Gastrocnemius medialis (tissue), 4 donors: Measurements from ENCODE around the gene DZIP1. TPM values are rescaled to one million over a fixed set of nuclear protein-coding genes. Genes with fewer than 3 reads are reported as not detected.

ENCODE experiments used
- ATAC-seq, 2 donors: fragments of 150-250 bp; one replicate each; pipeline ENCODE4 v1.9.1; 2016
- DNase-seq, 2 donors: peaks; one replicate each; pipeline ENCODE4 v3.0.0-alpha.2; 2019
- H3K27ac ChIP-seq, 4 donors: fragments of 200-600 bp; sonication (generic); 1 replicate in 1 of 4; 2 replicates in 3 of 4; pipeline ENCODE4 v1.5.1; 2016 to 2018; ENCODE audit warnings: mild to moderate bottlenecking in 2 of 4, moderate library complexity in 1 of 4
- H3K27me3 ChIP-seq, 3 donors: fragments of 200-600 bp; sonication (generic) in 2 of 3; 1 replicate in 1 of 3; 2 replicates in 2 of 3; pipeline versions ENCODE4 v1.5.1 to v1.6.0; 2016 to 2019; ENCODE audit warnings: mild to moderate bottlenecking in 1 of 3, moderate library complexity in 1 of 3
- H3K36me3 ChIP-seq, 2 donors: fragments of 200-600 bp; sonication (generic) in 1 of 2; one replicate each; pipeline ENCODE4 v1.5.1; 2017 to 2018
- H3K4me1 ChIP-seq, 2 donors: fragments of 200-600 bp; sonication (generic) in 1 of 2; one replicate each; pipeline ENCODE4 v1.5.1; 2016 to 2017; ENCODE audit warnings: mild to moderate bottlenecking in 2 of 2
- H3K4me3 ChIP-seq, 4 donors: fragments of 200-600 bp; sonication (generic) in 3 of 4; 1 replicate in 1 of 4; 2 replicates in 3 of 4; pipeline ENCODE4 v1.5.1; 2016 to 2019; ENCODE audit warnings: mild to moderate bottlenecking in 2 of 4
- H3K9me3 ChIP-seq, 3 donors: fragments of 200-600 bp; sonication (generic) in 2 of 3; 1 replicate in 1 of 3; 2 replicates in 2 of 3; pipeline ENCODE4 v1.5.1; 2016 to 2019
- POLR2A ChIP-seq, 2 donors: fragments of 450-650 bp; IDR thresholded peaks; one replicate each; pipeline ENCODE4 v1.6.1; 2017; ENCODE audit warnings: antibody characterized with exemption in 2 of 2, mild to moderate bottlenecking in 2 of 2, moderate library complexity in 2 of 2
- in situ Hi-C, 4 donors: fragments of 200-750 bp; cut with MboI; loops; one replicate each; pipeline versions ENCODE4 v1.15.0 to v1.8.0; 2017; ENCODE audit warnings: low sequenced_read_pairs in 4 of 4
- intact Hi-C: fragments of 100-400 bp; cut with DNase I; formaldehyde crosslinking; loops from one replicate; pipeline ENCODE4 v1.15.1; 2023; ENCODE audit warnings: low total_unique reads
- total RNA-seq, 4 donors: library from RNA; depleted of rRNA; stranded (reverse); fragments of >200 nt; gene quantifications; one replicate each; pipeline versions ENCODE4 v1.1.0 to v1.2.3, GENCODE V29; 2016
- TF ChIP-seq, protein P1 (sequence below), 5 experiments: fragments of 450-650 bp in 3 of 5; fragments of 200-600 bp in 2 of 5; sonication (generic) in 2 of 5; IDR thresholded peaks in 4 of 5; conservative IDR thresholded peaks in 1 of 5; 1 replicate in 4 of 5; 2 replicates in 1 of 5; pipeline ENCODE4 v1.5.1; 2016 to 2019; ENCODE audit warnings: antibody characterized with exemption in 5 of 5, mild to moderate bottlenecking in 3 of 5, moderate library complexity in 3 of 5

The DZIP1 gene
- total RNA-seq, 4 donors from 2014 or later = 0.22 to 5.6 (median 2.2) TPM

DNA sequence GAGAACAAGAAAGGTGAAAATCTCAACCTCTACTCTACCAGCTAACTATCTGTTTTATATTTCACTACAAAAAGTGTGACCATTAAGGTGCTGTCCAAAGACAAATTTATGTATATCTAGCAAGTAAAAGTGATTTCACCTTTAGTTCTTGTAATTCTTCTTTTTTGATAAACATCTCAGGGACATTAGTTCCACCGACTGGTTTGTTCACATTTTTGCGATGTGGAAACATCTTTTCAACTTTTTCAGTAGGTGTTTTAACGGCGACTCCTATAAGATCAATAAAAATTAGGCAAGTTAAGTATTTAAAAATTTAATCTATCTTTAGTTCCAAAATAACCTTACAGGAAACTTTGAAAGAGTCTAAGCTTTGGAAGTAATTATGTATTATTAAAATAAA lies 58.6 kb downstream of the DZIP1 start:
- no peaks in the 10 kb centered on the region for H3K36me3 ChIP-seq

DNA sequence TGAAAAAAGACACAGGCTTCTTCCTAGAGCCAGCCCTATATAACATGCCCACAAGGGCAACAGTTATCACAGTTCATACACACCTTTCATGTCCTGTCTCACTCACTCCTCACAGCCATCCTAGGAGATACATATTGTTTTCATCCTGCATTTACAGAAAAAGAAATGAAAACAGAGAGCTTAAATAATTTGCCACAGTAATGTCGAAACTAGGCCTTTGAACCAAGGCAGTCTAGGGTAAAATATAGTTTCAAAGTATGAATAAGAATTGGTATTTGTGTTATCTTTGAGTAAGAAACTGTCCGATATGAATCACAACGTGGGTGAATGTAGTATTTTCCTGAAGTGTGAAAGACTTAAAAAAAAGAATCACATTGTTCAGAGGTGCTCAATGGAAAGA lies 65.2 kb downstream of the DZIP1 start:
- TF ChIP-seq POLR2A (IDR thresholded peaks at IDR 0.05) = no peak
- TF ChIP-seq, protein P1, sequence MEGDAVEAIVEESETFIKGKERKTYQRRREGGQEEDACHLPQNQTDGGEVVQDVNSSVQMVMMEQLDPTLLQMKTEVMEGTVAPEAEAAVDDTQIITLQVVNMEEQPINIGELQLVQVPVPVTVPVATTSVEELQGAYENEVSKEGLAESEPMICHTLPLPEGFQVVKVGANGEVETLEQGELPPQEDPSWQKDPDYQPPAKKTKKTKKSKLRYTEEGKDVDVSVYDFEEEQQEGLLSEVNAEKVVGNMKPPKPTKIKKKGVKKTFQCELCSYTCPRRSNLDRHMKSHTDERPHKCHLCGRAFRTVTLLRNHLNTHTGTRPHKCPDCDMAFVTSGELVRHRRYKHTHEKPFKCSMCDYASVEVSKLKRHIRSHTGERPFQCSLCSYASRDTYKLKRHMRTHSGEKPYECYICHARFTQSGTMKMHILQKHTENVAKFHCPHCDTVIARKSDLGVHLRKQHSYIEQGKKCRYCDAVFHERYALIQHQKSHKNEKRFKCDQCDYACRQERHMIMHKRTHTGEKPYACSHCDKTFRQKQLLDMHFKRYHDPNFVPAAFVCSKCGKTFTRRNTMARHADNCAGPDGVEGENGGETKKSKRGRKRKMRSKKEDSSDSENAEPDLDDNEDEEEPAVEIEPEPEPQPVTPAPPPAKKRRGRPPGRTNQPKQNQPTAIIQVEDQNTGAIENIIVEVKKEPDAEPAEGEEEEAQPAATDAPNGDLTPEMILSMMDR (IDR thresholded peaks at IDR 0.05 in 4 of 5, conservative IDR thresholded peaks at IDR 0.05 in 1 of 5) = no peak
- DNase-seq (no peak), ATAC-seq (no peak)
- no peaks in the 10 kb centered on the region for H3K27me3 ChIP-seq
- in situ Hi-C loops (no loop called here), intact Hi-C loops (no loop called here)
- no peak overlapping the region for H3K4me3 ChIP-seq
- H3K4me1 ChIP-seq = no peaks in the 10 kb centered on the region
- no peaks in the 10 kb centered on the region for H3K9me3 ChIP-seq
- no peaks in the 10 kb centered on the region for H3K36me3 ChIP-seq
- H3K27ac ChIP-seq = no peak overlapping the region

More for the DNA sequence above, 58.6 kb downstream of the DZIP1 start:
- no peaks in the 10 kb centered on the region for H3K4me1 ChIP-seq
- no peak for ATAC-seq
- H3K27ac ChIP-seq = no peak overlapping the region
- in situ Hi-C loops = no loop called here
- no peak for TF ChIP-seq POLR2A (IDR thresholded peaks at IDR 0.05)
- TF ChIP-seq, protein P1 (IDR thresholded peaks at IDR 0.05 in 4 of 5, conservative IDR thresholded peaks at IDR 0.05 in 1 of 5) = no peak
- no peaks in the 10 kb centered on the region for H3K27me3 ChIP-seq
- H3K4me3 ChIP-seq = no peak overlapping the region
- DNase-seq = no peak
- H3K9me3 ChIP-seq = no peaks in the 10 kb centered on the region
- intact Hi-C loops = no loop called here

DNA sequence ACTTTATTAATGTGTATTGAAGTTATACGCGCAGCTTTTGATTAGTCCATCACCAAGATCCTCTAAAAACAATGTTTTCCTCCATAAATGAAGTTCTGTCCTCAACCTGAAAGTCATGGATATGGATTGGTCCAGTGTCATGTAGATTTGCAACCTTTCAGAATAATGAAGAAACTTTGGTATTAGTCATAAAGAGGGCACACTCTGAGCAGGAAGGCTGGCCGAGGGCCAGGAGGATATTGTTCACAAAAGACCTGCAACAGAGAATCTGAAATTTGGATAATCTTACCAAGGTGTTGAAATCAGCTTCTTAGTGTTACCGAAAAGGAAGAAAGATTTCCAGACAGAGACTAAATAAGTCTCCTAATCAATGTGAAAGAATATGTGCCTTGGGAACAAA lies 71.3 kb downstream of the DZIP1 start:
- ATAC-seq (no peak), DNase-seq (no peak)
- intact Hi-C loops = no loop called here
- Histone ChIP-seq H3K4me1 (no peaks in the 10 kb centered on the region), H3K36me3 (no peaks in the 10 kb centered on the region), H3K4me3 (no peak overlapping the region), H3K27ac (no peak overlapping the region), H3K9me3 (no peaks in the 10 kb centered on the region), H3K27me3 (no peaks in the 10 kb centered on the region)
- no peak for TF ChIP-seq POLR2A (IDR thresholded peaks at IDR 0.05)
- TF ChIP-seq, protein P1 (IDR thresholded peaks at IDR 0.05 in 4 of 5, conservative IDR thresholded peaks at IDR 0.05 in 1 of 5) = no peak
- in situ Hi-C loops = no loop called here

DNA sequence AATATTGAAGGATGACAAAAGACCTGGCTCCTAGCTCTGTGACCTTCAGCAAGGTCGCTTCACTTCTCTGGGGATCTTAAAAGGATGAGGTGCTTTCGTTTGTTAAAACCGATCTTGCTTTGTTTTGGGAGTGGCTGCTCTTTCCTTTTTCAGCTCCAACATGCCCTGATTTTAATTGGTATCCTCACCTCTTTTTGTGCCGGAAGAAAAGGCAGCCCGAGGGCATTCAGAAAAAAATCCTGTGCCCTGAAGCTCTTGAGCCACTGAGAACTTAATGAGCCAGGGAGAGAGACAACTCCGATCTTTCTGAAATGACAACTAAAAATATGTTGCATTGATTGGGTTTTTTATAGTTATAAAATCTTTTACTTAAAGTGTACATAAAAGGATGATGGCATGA lies 72.6 kb downstream of the DZIP1 start:
- ATAC-seq (no peak), DNase-seq (no peak)
- in situ Hi-C loops = no loop called here
- no peaks in the 10 kb centered on the region for H3K36me3 ChIP-seq
- no peaks in the 10 kb centered on the region for H3K27me3 ChIP-seq
- H3K4me1 ChIP-seq = no peaks in the 10 kb centered on the region
- TF ChIP-seq, protein P1 (IDR thresholded peaks at IDR 0.05 in 4 of 5, conservative IDR thresholded peaks at IDR 0.05 in 1 of 5) = no peak
- intact Hi-C loops = no loop called here
- H3K9me3 ChIP-seq = no peaks in the 10 kb centered on the region
- no peak overlapping the region for H3K4me3 ChIP-seq
- no peak overlapping the region for H3K27ac ChIP-seq

DNA sequence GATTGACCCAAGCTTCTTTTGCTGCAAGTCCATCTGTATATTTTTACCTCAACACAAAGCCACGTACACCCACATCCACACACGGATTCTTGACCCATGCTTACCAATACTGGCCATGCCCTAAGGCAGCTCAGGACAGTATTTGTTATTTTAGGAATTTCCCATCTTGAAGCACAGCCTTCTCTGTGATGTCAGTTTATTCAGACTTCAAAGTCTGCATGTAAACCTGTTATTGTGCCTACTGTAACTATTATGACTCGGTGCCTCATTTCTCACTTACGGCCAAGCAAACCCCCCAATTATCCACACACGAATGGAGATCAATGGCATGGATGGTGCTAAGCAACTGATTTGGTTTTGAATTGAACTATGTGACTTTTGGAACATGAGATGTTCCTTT lies 74.5 kb downstream of the DZIP1 start:
- Histone ChIP-seq H3K4me3 (no peak overlapping the region), H3K9me3 (no peaks in the 10 kb centered on the region), H3K27me3 (no peaks in the 10 kb centered on the region), H3K4me1 (no peaks in the 10 kb centered on the region), H3K27ac (no peak overlapping the region), H3K36me3 (no peaks in the 10 kb centered on the region)
- ATAC-seq = no peak
- TF ChIP-seq, protein P1 (IDR thresholded peaks at IDR 0.05 in 4 of 5, conservative IDR thresholded peaks at IDR 0.05 in 1 of 5) = no peak
- TF ChIP-seq POLR2A (IDR thresholded peaks at IDR 0.05) = no peak
- no peak for DNase-seq
- intact Hi-C loops = no loop called here
- in situ Hi-C loops = no loop called here
